ENCODE results near the gene RBM46.
A peak's percentile ranks its signal among the peaks of the same experiment; 100 is the strongest.

The RBM46 gene

GRCh38 chr4:154781126-154781982 is at the start of gene RBM46:
Gene RBM46 (plus strand): TSS chr4:154781272. CDS start chr4:154796753, 15,481 bp downstream.
- DNase-seq: no peak

GRCh38 chr4:154731756-154732155 is 49.3 kb upstream of the RBM46 start:
- no peak for DNase-seq

GRCh38 chr4:154732669-154733068 is 48.4 kb upstream of the RBM46 start:
- DNase-seq: no peak

GRCh38 chr4:154736770-154737169 is 44.3 kb upstream of the RBM46 start:
- no peak for DNase-seq

GRCh38 chr4:154738426-154738825 is 42.6 kb upstream of the RBM46 start:
- DNase-seq: no peak

- DNase-seq: no peak
These were observed 42.0 kb upstream of the RBM46 start for GRCh38 chr4:154739111-154739510.

- DNase-seq: no peak
These were observed 40.6 kb upstream of the RBM46 start for GRCh38 chr4:154740462-154740861.

GRCh38 chr4:154741131-154741665 is 39.9 kb upstream of the RBM46 start:
- DNase-seq: no peak

- DNase-seq: no peak
These were observed 38.9 kb upstream of the RBM46 start for GRCh38 chr4:154741922-154742850.

GRCh38 chr4:154743683-154744340 is 37.3 kb upstream of the RBM46 start, which contains the start of gene LRAT:
Gene LRAT (plus strand): TSS chr4:154744000. CDS start chr4:154744327, 327 bp downstream.
- DNase-seq: peak; percentile 10

GRCh38 chr4:154744341-154744926 is 36.6 kb upstream of the RBM46 start:
- no peak for DNase-seq

- no peak for DNase-seq
These were observed 23.4 kb upstream of the RBM46 start for GRCh38 chr4:154757713-154758112.

GRCh38 chr4:154760895-154761294 is 20.2 kb upstream of the RBM46 start:
- no peak for DNase-seq

- DNase-seq: no peak
These were observed 2.8 kb upstream of the RBM46 start for GRCh38 chr4:154778264-154778663.

- DNase-seq: peak; percentile 4
These were observed 1.6 kb upstream of the RBM46 start for GRCh38 chr4:154779362-154779947.

GRCh38 chr4:154781983-154782293 is 866 bp downstream of the RBM46 start:
- DNase-seq: no peak

GRCh38 chr4:154807042-154807630 is 26.1 kb downstream of the RBM46 start:
- DNase-seq: peak; percentile 42

- DNase-seq: no peak
These were observed 37.2 kb downstream of the RBM46 start for GRCh38 chr4:154818230-154818629.

- DNase-seq: no peak
These were observed 41.7 kb downstream of the RBM46 start for GRCh38 chr4:154822775-154823174.

- DNase-seq: no peak
These were observed 55.0 kb downstream of the RBM46 start for GRCh38 chr4:154836030-154836429.

GRCh38 chr4:154836513-154836912 is 55.4 kb downstream of the RBM46 start:
- no peak for DNase-seq

GRCh38 chr4:154838155-154838554 is 57.1 kb downstream of the RBM46 start:
- DNase-seq: no peak

Measured in inflammatory macrophage treated with lipopolysaccharide for 4 hours (primary cell).